ENCODE data around the gene TUBA4B. TPM values are rescaled to one million over a fixed set of nuclear protein-coding genes. Genes with fewer than 3 reads are reported as not detected.
A peak's percentile ranks its signal among the peaks of the same experiment; 100 is the strongest.

The TUBA4B gene
- total RNA-seq, 1 donor from 2014 or later = not detected

- Histone ChIP-seq H3K9me3 (replicated peaks) (no peaks in the 10 kb centered on the region), H3K4me3 (no peak overlapping the region), H3K27me3 (ENCODE audit: low read depth) (no peaks in the 10 kb centered on the region), H3K27ac (replicated peaks) (peak overlapping the region; percentile 83), H3K4me1 (peaks cover 80% of the 10 kb centered on the region), H3K36me3 (peaks cover 37% of the 10 kb centered on the region)
- TF ChIP-seq, protein P1, sequence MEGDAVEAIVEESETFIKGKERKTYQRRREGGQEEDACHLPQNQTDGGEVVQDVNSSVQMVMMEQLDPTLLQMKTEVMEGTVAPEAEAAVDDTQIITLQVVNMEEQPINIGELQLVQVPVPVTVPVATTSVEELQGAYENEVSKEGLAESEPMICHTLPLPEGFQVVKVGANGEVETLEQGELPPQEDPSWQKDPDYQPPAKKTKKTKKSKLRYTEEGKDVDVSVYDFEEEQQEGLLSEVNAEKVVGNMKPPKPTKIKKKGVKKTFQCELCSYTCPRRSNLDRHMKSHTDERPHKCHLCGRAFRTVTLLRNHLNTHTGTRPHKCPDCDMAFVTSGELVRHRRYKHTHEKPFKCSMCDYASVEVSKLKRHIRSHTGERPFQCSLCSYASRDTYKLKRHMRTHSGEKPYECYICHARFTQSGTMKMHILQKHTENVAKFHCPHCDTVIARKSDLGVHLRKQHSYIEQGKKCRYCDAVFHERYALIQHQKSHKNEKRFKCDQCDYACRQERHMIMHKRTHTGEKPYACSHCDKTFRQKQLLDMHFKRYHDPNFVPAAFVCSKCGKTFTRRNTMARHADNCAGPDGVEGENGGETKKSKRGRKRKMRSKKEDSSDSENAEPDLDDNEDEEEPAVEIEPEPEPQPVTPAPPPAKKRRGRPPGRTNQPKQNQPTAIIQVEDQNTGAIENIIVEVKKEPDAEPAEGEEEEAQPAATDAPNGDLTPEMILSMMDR (IDR thresholded peaks at IDR 0.05; ENCODE audit: borderline replicate concordance) = no peak
- intact Hi-C loops (cut with micrococcal nuclease) = no loop called here
- no peak for DNase-seq
Observed at GRCh38 chr2:219247678-219248642, 5.1 kb upstream of the TUBA4B start.

DNA sequence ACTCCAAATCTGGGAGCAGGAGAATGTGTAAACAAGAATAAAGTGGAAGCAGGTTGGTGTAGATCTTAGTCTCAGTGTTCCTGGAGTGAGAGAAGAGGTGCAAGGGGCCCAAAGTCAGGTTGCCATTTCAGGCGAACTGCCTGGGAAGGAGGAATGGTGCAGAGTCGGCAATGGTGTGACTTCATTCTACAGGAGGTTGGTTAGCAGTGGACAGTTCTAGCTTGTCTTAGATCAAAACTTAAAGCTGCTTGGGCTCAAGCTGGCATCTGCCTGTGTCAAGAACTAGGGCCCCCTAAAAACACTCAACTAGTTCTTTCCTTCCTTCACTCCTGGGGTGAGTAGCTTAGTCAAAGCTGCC is 4.2 kb upstream of the TUBA4B start:
- H3K4me1 ChIP-seq = peaks cover 89% of the 10 kb centered on the region
- intact Hi-C loops (cut with micrococcal nuclease) = no loop called here
- DNase-seq = no peak
- no peaks in the 10 kb centered on the region for H3K9me3 ChIP-seq (replicated peaks)
- H3K27ac ChIP-seq (replicated peaks) = peak overlapping the region; percentile 83
- H3K36me3 ChIP-seq = peaks cover 37% of the 10 kb centered on the region
- no peaks in the 10 kb centered on the region for H3K27me3 ChIP-seq (ENCODE audit: low read depth)
- TF ChIP-seq, protein P1 (IDR thresholded peaks at IDR 0.05; ENCODE audit: borderline replicate concordance) = no peak
- peak overlapping the region; percentile 28 for H3K4me3 ChIP-seq

DNA sequence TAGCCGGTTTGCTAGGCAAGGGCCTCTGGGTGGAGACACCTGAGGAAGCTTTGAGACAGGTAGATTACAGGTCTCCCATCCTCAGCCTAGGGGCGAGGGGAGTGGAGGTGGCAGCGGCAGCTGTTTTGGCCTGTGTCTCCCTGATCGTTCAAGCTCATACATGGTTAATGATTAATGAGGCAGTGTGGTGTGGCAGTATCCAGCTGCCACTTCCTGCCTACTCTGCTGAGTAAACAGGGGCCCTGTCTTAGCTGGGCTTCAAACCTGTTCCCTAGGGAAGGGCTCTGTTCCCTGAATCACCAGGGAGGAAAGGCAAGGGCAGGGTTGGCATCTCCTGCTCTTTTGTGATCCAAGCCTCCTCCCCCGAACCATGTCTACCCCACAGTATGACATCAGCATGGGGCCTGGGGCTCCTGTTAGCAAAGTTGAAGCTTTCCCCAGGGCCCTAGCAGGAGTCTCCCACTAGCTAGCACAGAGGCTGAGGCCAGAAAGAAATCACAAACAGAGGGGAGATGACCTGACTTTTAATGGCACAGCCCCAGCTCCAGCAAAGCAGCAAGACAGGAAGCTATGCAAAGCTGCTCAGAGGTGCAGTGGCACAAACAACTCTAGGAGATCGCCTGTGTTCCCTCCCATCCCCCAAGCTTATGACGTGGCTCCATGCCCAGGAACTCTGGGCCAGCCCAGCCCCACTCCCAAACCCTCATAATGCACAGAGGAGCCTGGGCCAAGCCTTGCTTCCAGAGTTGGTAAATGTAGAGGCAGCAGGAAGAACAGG is 3.7 kb upstream of the TUBA4B start:
- Histone ChIP-seq H3K9me3 (replicated peaks) (no peaks in the 10 kb centered on the region), H3K4me3 (peak overlapping the region; percentile 28), H3K27ac (replicated peaks) (peak overlapping the region; percentile 83), H3K36me3 (peaks cover 37% of the 10 kb centered on the region), H3K4me1 (peaks cover 94% of the 10 kb centered on the region), H3K27me3 (ENCODE audit: low read depth) (no peaks in the 10 kb centered on the region)
- TF ChIP-seq, protein P1 (IDR thresholded peaks at IDR 0.05; ENCODE audit: borderline replicate concordance) = no peak
- intact Hi-C loops (cut with micrococcal nuclease) = no loop called here
- peak; percentile 72 for DNase-seq

DNA sequence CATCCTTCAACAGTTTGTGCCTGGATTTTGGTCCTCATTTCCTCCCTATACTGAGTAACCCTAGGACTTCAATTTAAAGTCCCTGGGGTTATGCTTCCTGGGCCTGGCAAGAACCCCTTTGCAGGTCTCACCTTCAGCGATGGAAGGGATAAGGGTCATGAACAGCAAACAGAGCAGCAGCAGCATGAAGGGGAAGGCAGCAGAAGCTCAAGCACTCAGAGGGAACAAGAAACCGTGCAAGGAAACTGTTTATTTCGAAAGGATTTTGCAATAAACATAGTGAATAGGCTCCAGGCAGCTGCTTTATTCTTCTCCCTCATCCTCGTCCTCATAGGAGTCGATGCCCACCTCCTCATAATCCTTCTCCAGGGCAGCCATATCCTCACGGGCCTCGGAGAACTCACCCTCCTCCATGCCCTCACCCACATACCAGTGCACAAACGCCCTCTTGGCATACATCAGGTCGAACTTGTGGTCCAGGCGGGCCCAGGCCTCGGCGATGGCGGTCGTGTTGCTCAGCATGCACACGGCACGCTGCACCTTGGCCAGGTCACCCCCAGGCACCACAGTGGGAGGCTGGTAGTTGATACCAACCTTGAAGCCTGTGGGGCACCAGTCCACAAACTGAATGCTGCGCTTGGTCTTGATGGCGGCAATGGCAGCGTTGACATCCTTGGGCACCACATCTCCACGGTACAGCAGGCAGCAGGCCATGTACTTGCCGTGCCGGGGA is 2.8 kb upstream of the TUBA4B start:
- peaks cover 94% of the 10 kb centered on the region for H3K4me1 ChIP-seq
- H3K27me3 ChIP-seq (ENCODE audit: low read depth) = no peaks in the 10 kb centered on the region
- peaks cover 37% of the 10 kb centered on the region for H3K36me3 ChIP-seq
- intact Hi-C loops (cut with micrococcal nuclease) = no loop called here
- TF ChIP-seq, protein P1 (IDR thresholded peaks at IDR 0.05; ENCODE audit: borderline replicate concordance) = no peak
- no peaks in the 10 kb centered on the region for H3K9me3 ChIP-seq (replicated peaks)
- peak overlapping the region; percentile 28 for H3K4me3 ChIP-seq
- H3K27ac ChIP-seq (replicated peaks) = peak overlapping the region; percentile 83
- no peak for DNase-seq

DNA sequence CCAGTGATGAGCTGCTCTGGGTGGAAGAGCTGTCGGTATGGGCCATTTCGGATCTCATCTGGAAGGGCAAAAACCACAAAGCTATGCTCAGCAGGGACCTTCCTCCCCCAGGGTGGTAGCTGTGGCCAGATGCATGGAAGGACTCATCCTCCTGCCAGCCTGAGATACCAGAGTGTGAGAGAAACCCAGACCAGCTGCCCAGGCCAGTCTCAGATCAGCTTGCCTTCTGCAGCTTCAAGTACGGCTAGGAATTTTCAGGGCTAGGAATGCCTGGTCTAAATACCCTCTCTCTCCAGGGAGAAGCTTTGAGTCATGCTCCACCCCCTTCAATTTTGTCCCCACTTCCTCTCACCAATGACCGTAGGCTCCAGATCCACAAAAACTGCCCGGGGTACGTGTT is 1.4 kb upstream of the TUBA4B start:
- Histone ChIP-seq H3K27me3 (ENCODE audit: low read depth) (peaks cover 10% of the 10 kb centered on the region), H3K9me3 (replicated peaks) (no peaks in the 10 kb centered on the region), H3K27ac (replicated peaks) (peak overlapping the region; percentile 87), H3K36me3 (peaks cover 36% of the 10 kb centered on the region), H3K4me1 (peaks cover 79% of the 10 kb centered on the region), H3K4me3 (peak overlapping the region; percentile 85)
- DNase-seq = no peak
- intact Hi-C loops (cut with micrococcal nuclease) = no loop called here
- TF ChIP-seq, protein P1 (IDR thresholded peaks at IDR 0.05; ENCODE audit: borderline replicate concordance) = no peak
